ENCODE data around the gene NPTX1. TPM values are rescaled to one million over a fixed set of nuclear protein-coding genes. Genes with fewer than 3 reads are reported as not detected.

Gene NPTX1
- total and polyA plus RNA-seq, 2 of the 13 experiments (the other 11 are each of a cell fraction or from before 2014, with no cell fraction given), result 0.01 TPM; not detected in 1

DNA sequence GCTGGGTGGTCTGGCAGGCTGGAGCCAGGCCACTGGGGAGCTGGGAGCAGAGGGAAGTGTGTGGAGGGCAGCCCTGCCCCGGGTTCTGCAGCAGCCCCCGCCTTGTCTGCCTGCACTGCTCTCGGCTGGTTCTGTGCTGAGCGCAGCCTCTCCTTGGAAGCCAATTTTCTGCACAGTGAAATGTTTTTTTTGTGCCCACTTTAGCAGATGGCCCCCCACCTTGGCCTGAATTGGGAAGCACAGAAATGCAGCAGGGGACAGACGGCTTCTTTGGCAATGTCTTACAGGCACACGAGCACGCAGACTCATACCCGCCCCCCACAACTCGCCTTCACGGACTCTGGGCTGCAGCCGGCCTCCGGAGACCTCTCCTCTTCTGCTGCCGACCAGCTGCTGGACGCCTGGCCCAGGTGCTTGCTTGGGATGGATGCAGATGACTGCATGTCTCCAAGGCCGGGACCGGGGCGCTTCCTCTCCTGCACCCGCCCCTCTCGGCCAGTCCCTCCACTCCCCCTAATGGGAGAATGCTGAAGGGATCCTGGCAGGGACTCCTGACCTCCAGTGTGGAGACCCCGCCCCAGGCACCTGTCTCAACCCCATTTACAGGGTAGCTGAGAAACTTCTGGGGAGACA, 14.8 kb downstream of the NPTX1 start:
- no peak for DNase-seq (ENCODE audit: low spot score)
- Histone ChIP-seq H3K27me3 (ENCODE audit: control insufficient read depth in 1 of 2, insufficient read depth in 2 of 2, low read length in 2 of 2) (peaks cover 21 to 91% of the 10 kb centered on the region in 2 experiments), H3K4me1 (ENCODE audit: insufficient read depth, low read length) (peaks cover 4% of the 10 kb centered on the region), H3K9me3 (ENCODE audit: low read length) (no peaks in the 10 kb centered on the region), H3K4me2 (ENCODE audit: low read depth, low read length) (no peak overlapping the region), H3K36me3 (replicated peaks in 1 of 2; ENCODE audit: control insufficient read depth in 1 of 2, insufficient read depth in 2 of 2, low read length in 2 of 2) (no peaks in the 10 kb centered on the region), H4K20me1 (ENCODE audit: insufficient read depth, low read length) (no peaks in the 10 kb centered on the region; the same call in 1 of the 2 replicates), H3K4me3 (replicated peaks in 1 of 3; ENCODE audit: insufficient read depth in 1 of 3, low read depth in 2 of 3, low read length in 3 of 3) (no peak overlapping the region), H3K9ac (ENCODE audit: insufficient read depth, low read depth, low read length) (no peak overlapping the region), H3K27ac (ENCODE audit: extremely low read length, insufficient read depth, low read length) (no peak overlapping the region), H3K79me2 (ENCODE audit: insufficient read depth, low read length) (no peaks in the 10 kb centered on the region), H2AFZ (ENCODE audit: low read length) (no peak overlapping the region)
- BruUV-seq (replicated peaks), result no TSS peak
- no peak for ATAC-seq
- intact Hi-C loops (cut with micrococcal nuclease; ENCODE audit: unreplicated experiment), result no loop called here
- CTCF ChIA-PET (ENCODE audit: low intra/inter-chr PET ratio, low total read pairs), result no interaction called here
- FAIRE-seq, result no peak
- 32% methylated on average over 18 of the region's 20 CpGs for WGBS (ENCODE audit: low lambda C conversion rate)
- in situ Hi-C loops (cut with HindIII; ENCODE audit: extremely low pct_ligation_motif_present, low pct_unique_long_range_greater_than_20kb), result no loop called here
- TF ChIP-seq, protein P1, sequence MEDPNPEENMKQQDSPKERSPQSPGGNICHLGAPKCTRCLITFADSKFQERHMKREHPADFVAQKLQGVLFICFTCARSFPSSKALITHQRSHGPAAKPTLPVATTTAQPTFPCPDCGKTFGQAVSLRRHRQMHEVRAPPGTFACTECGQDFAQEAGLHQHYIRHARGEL (CRISPR knock-in tag; IDR thresholded peaks at IDR 0.05), result no peak
- no peak for TF ChIP-seq ZBTB8A (CRISPR knock-in tag; IDR thresholded peaks at IDR 0.05; ENCODE audit: borderline replicate concordance, low read depth)
- TF ChIP-seq ZFX (CRISPR knock-in tag; IDR thresholded peaks at IDR 0.05; ENCODE audit: low read depth), result no peak
- no peak for TF ChIP-seq ZNF207 (IDR thresholded peaks at IDR 0.05; ENCODE audit: borderline replicate concordance)
- TF ChIP-seq, protein P2, sequence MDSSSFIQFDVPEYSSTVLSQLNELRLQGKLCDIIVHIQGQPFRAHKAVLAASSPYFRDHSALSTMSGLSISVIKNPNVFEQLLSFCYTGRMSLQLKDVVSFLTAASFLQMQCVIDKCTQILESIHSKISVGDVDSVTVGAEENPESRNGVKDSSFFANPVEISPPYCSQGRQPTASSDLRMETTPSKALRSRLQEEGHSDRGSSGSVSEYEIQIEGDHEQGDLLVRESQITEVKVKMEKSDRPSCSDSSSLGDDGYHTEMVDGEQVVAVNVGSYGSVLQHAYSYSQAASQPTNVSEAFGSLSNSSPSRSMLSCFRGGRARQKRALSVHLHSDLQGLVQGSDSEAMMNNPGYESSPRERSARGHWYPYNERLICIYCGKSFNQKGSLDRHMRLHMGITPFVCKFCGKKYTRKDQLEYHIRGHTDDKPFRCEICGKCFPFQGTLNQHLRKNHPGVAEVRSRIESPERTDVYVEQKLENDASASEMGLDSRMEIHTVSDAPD (CRISPR knock-in tag; IDR thresholded peaks at IDR 0.05), result no peak
- TF ChIP-seq ZSCAN20 (CRISPR knock-in tag; IDR thresholded peaks at IDR 0.05; ENCODE audit: borderline replicate concordance), result no peak
- TF ChIP-seq ZNF660 (CRISPR knock-in tag; IDR thresholded peaks at IDR 0.05; ENCODE audit: borderline replicate concordance, low read depth), result no peak
- POLR2A ChIA-PET, result no interaction called here
